IMR-90 (cell line): ENCODE results near the gene HEPACAM. TPM values are rescaled to one million over a fixed set of nuclear protein-coding genes. Genes with fewer than 3 reads are reported as not detected.

Experiments
- ATAC-seq: fragments of 200-7000 bp; cut with Tn5 transposase; 2 replicates; pipeline ENCODE4 v1.9.1; 2020; ENCODE audit warnings: low read depth, mild to moderate bottlenecking, moderate library complexity
- BruUV-seq: library from RNA; stranded (reverse); fragments of 400-500 nt; replicated peaks from 2 replicates; lab custom pipeline; 2021; lab: Mats Ljungman, UMichigan
- CTCF ChIA-PET: fragments of 300-600 bp; formaldehyde crosslinking; extraction: SDS; loops from one replicate; lab custom pipeline; 2021; ENCODE audit warnings: antibody characterized with exemption; lab: Yijun Ruan, JAX
- POLR2A ChIA-PET: fragments of 300-600 bp; sonication (Branson Sonifier 250); formaldehyde crosslinking; loops from one replicate; lab custom pipeline; 2022; ENCODE audit warnings: antibody characterized with exemption; ENCODE audit not compliant: unreplicated experiment; lab: Charles Lee
- DNase-seq: peaks from one replicate; pipeline ENCODE4 v3.0.0; 2013
- H2AFZ ChIP-seq: replicated peaks from 2 replicates; pipeline ENCODE3; 2013; ENCODE audit warnings: low read length, mild to moderate bottlenecking; ENCODE audit not compliant: poor library complexity
- H2AK5ac ChIP-seq: 2 replicates; pipeline ENCODE4 v1.6.1; 2013; ENCODE audit warnings: low read depth, low read length, inconsistent platforms
- H2AK9ac ChIP-seq: replicated peaks from 2 replicates; pipeline ENCODE3; 2013; ENCODE audit warnings: mild to moderate bottlenecking, low read depth, low read length, moderate library complexity; ENCODE audit not compliant: poor library complexity
- H2BK120ac ChIP-seq: 2 replicates; pipeline ENCODE4 v1.6.1; 2013; ENCODE audit warnings: low read depth, low read length, inconsistent platforms
- H2BK15ac ChIP-seq: 3 replicates; pipeline ENCODE4 v1.6.1; 2013; ENCODE audit warnings: low read depth, low read length, inconsistent platforms
- H2BK20ac ChIP-seq: 2 replicates; pipeline ENCODE4 v1.6.1; 2013; ENCODE audit warnings: low read depth, mild to moderate bottlenecking, inconsistent platforms, low read length, moderate library complexity
- H2BK5ac ChIP-seq: 2 replicates; pipeline ENCODE4 v1.6.1; 2013; ENCODE audit warnings: mild to moderate bottlenecking, low read depth, low read length, inconsistent platforms; ENCODE audit not compliant: poor library complexity, severe bottlenecking
- H3K14ac ChIP-seq: replicated peaks from 2 replicates; pipeline ENCODE4 v1.6.1; 2013; ENCODE audit warnings: low read depth, low read length, inconsistent platforms
- H3K18ac ChIP-seq: 2 replicates; pipeline ENCODE4 v1.6.1; 2013; ENCODE audit warnings: low read depth, low read length, control low read depth
- H3K23ac ChIP-seq: 2 replicates; pipeline ENCODE4 v1.6.1; 2013; ENCODE audit warnings: low read depth, low read length, inconsistent platforms
- H3K27ac ChIP-seq: 2 replicates; pipeline ENCODE4 v1.5.1; 2013; ENCODE audit warnings: mild to moderate bottlenecking, control low read depth, low read length; ENCODE audit not compliant: insufficient read depth
- H3K27me3 ChIP-seq: 2 replicates; pipeline ENCODE4 v1.6.1; 2013; ENCODE audit warnings: low read length; ENCODE audit not compliant: control insufficient read depth, insufficient read depth
- H3K36me3 ChIP-seq: 2 replicates; pipeline ENCODE4 v1.6.1; 2013; ENCODE audit warnings: low read length, mixed read lengths; ENCODE audit not compliant: control insufficient read depth, insufficient read depth
- H3K4ac ChIP-seq: 2 replicates; pipeline ENCODE4 v1.6.1; 2013; ENCODE audit warnings: low read depth, low read length, inconsistent platforms
- H3K4me1 ChIP-seq: 2 replicates; pipeline ENCODE4 v1.6.1; 2013; ENCODE audit warnings: low read length, mixed read lengths; ENCODE audit not compliant: control insufficient read depth, insufficient read depth
- H3K4me2 ChIP-seq: 2 replicates; pipeline ENCODE4 v1.6.1; 2013; ENCODE audit warnings: low read depth, mild to moderate bottlenecking, control low read depth, low read length, moderate library complexity
- H3K4me3 ChIP-seq: 2 replicates; pipeline ENCODE4 v1.5.1; 2013; ENCODE audit warnings: low read depth, mild to moderate bottlenecking, control low read depth, low read length, moderate library complexity; ENCODE audit not compliant: insufficient read depth
- H3K56ac ChIP-seq: 2 replicates; pipeline ENCODE4 v1.6.1; 2013; ENCODE audit warnings: low read length, inconsistent platforms; ENCODE audit not compliant: insufficient read depth; ENCODE audit errors: extremely low read depth
- H3K79me1 ChIP-seq, 2 experiments: 2 replicates each; pipeline ENCODE4 v1.6.1; 2013; ENCODE audit warnings: low read length in 2 of 2, inconsistent platforms in 1 of 2, low read depth in 1 of 2
- H3K9ac ChIP-seq: 2 replicates; pipeline ENCODE4 v1.6.1; 2013; ENCODE audit warnings: low read depth, low read length, control low read depth
- H3K9me1 ChIP-seq: 2 replicates; pipeline ENCODE4 v1.6.1; 2013; ENCODE audit warnings: low read length, inconsistent platforms; ENCODE audit not compliant: insufficient read depth
- H3K9me3 ChIP-seq: 2 replicates; pipeline ENCODE4 v1.6.1; 2013; ENCODE audit warnings: low read length; ENCODE audit not compliant: control insufficient read depth, insufficient read depth
- H4K20me1 ChIP-seq: 2 replicates; pipeline ENCODE4 v1.6.1; 2013; ENCODE audit warnings: low read length, inconsistent platforms; ENCODE audit not compliant: insufficient read depth
- H4K5ac ChIP-seq: 2 replicates; pipeline ENCODE4 v1.6.1; 2013; ENCODE audit warnings: mild to moderate bottlenecking, low read depth, low read length, control low read depth
- H4K8ac ChIP-seq, 2 experiments: 2 replicates each; pipeline ENCODE4 v1.6.1; 2013; ENCODE audit warnings: low read depth in 2 of 2, low read length in 2 of 2, control low read depth in 1 of 2, inconsistent platforms in 1 of 2
- H4K91ac ChIP-seq: 2 replicates; pipeline ENCODE4 v1.6.1; 2013; ENCODE audit warnings: low read depth, low read length, inconsistent platforms; ENCODE audit not compliant: insufficient read depth
- BHLHE40 ChIP-seq: fragments of 150-350 bp; IDR thresholded peaks from 2 replicates; pipeline ENCODE4 v1.6.1; 2016; ENCODE audit warnings: mild to moderate bottlenecking, low read depth, low read length
- CEBPB ChIP-seq: IDR thresholded peaks from 2 replicates; pipeline ENCODE4 v1.6.1; 2012; ENCODE audit warnings: low read depth, low read length, improper control_type of control experiment
- CHD1 ChIP-seq: IDR thresholded peaks from 2 replicates; pipeline ENCODE4 v1.6.1; 2012; ENCODE audit warnings: low read depth, low read length, improper control_type of control experiment
- FOS ChIP-seq: fragments of 150-350 bp; IDR thresholded peaks from 2 replicates; pipeline ENCODE4 v1.6.1; 2016; ENCODE audit warnings: low read depth, low read length
- MAZ ChIP-seq: IDR thresholded peaks from 2 replicates; pipeline ENCODE4 v1.6.1; 2012; ENCODE audit warnings: low read depth, mild to moderate bottlenecking, low read length, improper control_type of control experiment, moderate library complexity, borderline replicate concordance
- MXI1 ChIP-seq: IDR thresholded peaks from 2 replicates; pipeline ENCODE4 v1.6.1; 2012; ENCODE audit warnings: low read depth, mild to moderate bottlenecking, low read length, moderate library complexity, borderline replicate concordance
- POLR2A ChIP-seq: IDR thresholded peaks from 2 replicates; pipeline ENCODE4 v1.6.1; 2012; ENCODE audit warnings: mild to moderate bottlenecking, low read depth, low read length
- SMC3 ChIP-seq: fragments of 150-350 bp; IDR thresholded peaks from 2 replicates; pipeline ENCODE4 v1.6.1; 2016; ENCODE audit warnings: low read depth, mild to moderate bottlenecking, antibody characterized with exemption, low read length, moderate library complexity
- USF2 ChIP-seq: fragments of 150-350 bp; IDR thresholded peaks from 2 replicates; pipeline ENCODE4 v1.6.1; 2017; ENCODE audit warnings: mild to moderate bottlenecking, antibody characterized with exemption, low read length, low read depth
- WGBS, 2 experiments: methylation state at CpG; one replicate each; pipeline versions ENCODE4 v1.1.5 to v1.1.7; 2013; ENCODE audit warnings: missing lambda C conversion rate in 2 of 2; ENCODE audit not compliant: insufficient read length in 1 of 2; ENCODE audit errors: extremely low coverage in 2 of 2; 5-methylcytosine and 5-hydroxymethylcytosine counted together
- dilution Hi-C: fragments of 300-500 bp; cut with HindIII; formaldehyde crosslinking; loops from one replicate; pipeline ENCODE4 v1.14.3; 2018; ENCODE audit warnings: low sequenced_read_pairs; ENCODE audit not compliant: unreplicated experiment
- in situ Hi-C: fragments of 300-500 bp; cut with MboI; formaldehyde crosslinking; loops from 3 replicates; pipeline ENCODE4 v1.14.3; 2019; ENCODE audit warnings: low sequenced_read_pairs, inconsistent platforms, mixed read lengths
- intact Hi-C: fragments of 100-400 bp; cut with micrococcal nuclease; formaldehyde crosslinking; loops from 2 replicates; pipeline ENCODE4 v1.10.0; 2022
- polyA plus RNA-seq, 3 experiments: library from polyadenylated mRNA; depleted of rRNA; stranded (reverse); fragments of >200 nt; gene quantifications; 2 replicates each; pipeline ENCODE4 v1.2.3, GENCODE V29; 2012; ENCODE audit warnings: low replicate concordance in 1 of 3
- total RNA-seq: library from RNA; depleted of rRNA; stranded (reverse); fragments of >200 nt; gene quantifications from 2 replicates; pipeline ENCODE4 v1.2.3, GENCODE V29; 2012

The HEPACAM gene
- total and polyA plus RNA-seq, 2 of the 4 experiments (the other 2 are of a cell fraction), result 0.09 to 0.18 TPM

- TF ChIP-seq CHD1, result no peak
- no peak for TF ChIP-seq MAZ
- TF ChIP-seq POLR2A, result no peak
These were observed 842 bp downstream of the HEPACAM start (continued) for GRCh38 chr11:124934862-124935547.

GRCh38 chr11:124930799-124931198 is 5.0 kb downstream of the HEPACAM start:
- Histone ChIP-seq H3K9me1 (peaks cover 4% of the 10 kb centered on the region; the same call in 1 of the 2 replicates), H3K4me3 (no peak overlapping the region), H4K20me1 (no peaks in the 10 kb centered on the region), H2AFZ (no peak overlapping the region), H3K9me3 (no peaks in the 10 kb centered on the region), H3K14ac (no peak overlapping the region), H3K79me1 (no peaks in the 10 kb centered on the region), H2BK5ac (no peak overlapping the region), H3K36me3 (no peaks in the 10 kb centered on the region), H3K4me1 (peaks cover 13% of the 10 kb centered on the region), H4K5ac (no peak overlapping the region), H3K27ac (no peak overlapping the region), H2BK120ac (no peak overlapping the region), H2BK15ac (no peak overlapping the region), H3K27me3 (no peaks in the 10 kb centered on the region), H4K8ac (no peak overlapping the region), H4K91ac (no peak overlapping the region), H2AK9ac (no peak overlapping the region), H3K9ac (no peak overlapping the region), H3K18ac (no peak overlapping the region), H2BK20ac (no peak overlapping the region), H3K4ac (no peak overlapping the region), H3K4me2 (no peak overlapping the region), H3K23ac (no peak overlapping the region), H2AK5ac (no peak overlapping the region), H3K56ac (no peak overlapping the region)
- ATAC-seq (no peak), DNase-seq (no peak)
- CTCF ChIA-PET, result no interaction called here
- dilution Hi-C loops, result no loop called here
- POLR2A ChIA-PET, result no interaction called here
- intact Hi-C loops, result no loop called here
- WGBS, 2 experiments, result no CpG with 5 or more reads among the region's 3 CpGs
- in situ Hi-C loops, result no loop called here
- TF ChIP-seq MXI1, result no peak
- no peak for TF ChIP-seq SMC3
- TF ChIP-seq USF2, result no peak
- no peak for TF ChIP-seq MAZ
- no peak for TF ChIP-seq CHD1
- no peak for TF ChIP-seq FOS
- no peak for TF ChIP-seq BHLHE40
- TF ChIP-seq POLR2A, result no peak
- no peak for TF ChIP-seq CEBPB
- BruUV-seq, result no TSS peak
